ENCODE data around the gene FGB.

DNA sequence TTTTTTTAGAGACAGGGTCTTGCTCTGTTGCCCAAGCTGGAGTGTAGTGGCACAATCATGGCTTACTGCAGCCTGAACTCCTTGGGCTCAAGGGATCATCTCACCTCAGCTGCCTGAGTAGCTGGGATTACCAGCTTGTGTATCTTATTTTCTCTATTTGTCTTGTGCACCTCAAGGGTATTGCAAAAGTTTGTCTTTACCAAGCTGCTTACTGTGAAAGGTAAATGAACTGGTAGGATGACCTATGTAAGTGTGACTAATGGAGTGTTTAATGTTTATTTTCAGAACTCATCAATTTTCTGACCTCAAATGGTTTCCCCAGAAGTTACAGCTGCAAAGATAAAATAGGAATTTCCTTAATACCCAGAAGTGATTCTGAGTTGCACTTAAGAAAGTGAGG is 33.0 kb downstream of the FGB start:
- TF ChIP-seq, protein P1, sequence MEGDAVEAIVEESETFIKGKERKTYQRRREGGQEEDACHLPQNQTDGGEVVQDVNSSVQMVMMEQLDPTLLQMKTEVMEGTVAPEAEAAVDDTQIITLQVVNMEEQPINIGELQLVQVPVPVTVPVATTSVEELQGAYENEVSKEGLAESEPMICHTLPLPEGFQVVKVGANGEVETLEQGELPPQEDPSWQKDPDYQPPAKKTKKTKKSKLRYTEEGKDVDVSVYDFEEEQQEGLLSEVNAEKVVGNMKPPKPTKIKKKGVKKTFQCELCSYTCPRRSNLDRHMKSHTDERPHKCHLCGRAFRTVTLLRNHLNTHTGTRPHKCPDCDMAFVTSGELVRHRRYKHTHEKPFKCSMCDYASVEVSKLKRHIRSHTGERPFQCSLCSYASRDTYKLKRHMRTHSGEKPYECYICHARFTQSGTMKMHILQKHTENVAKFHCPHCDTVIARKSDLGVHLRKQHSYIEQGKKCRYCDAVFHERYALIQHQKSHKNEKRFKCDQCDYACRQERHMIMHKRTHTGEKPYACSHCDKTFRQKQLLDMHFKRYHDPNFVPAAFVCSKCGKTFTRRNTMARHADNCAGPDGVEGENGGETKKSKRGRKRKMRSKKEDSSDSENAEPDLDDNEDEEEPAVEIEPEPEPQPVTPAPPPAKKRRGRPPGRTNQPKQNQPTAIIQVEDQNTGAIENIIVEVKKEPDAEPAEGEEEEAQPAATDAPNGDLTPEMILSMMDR (IDR thresholded peaks at IDR 0.05) = no peak
- TF ChIP-seq EZH2phosphoT487 (IDR thresholded peaks at IDR 0.05) = no peak
